SKM-1 treated with dmso at 0.1 percent for 144 hours (cell line): ENCODE measurements around the gene BRF1.

Experiments used
- DNase-seq: peaks from one replicate; lab custom pipeline; 2025; ENCODE audit not compliant: unreplicated experiment; lab: John Stamatoyannopoulos, UW

The BRF1 gene

DNA sequence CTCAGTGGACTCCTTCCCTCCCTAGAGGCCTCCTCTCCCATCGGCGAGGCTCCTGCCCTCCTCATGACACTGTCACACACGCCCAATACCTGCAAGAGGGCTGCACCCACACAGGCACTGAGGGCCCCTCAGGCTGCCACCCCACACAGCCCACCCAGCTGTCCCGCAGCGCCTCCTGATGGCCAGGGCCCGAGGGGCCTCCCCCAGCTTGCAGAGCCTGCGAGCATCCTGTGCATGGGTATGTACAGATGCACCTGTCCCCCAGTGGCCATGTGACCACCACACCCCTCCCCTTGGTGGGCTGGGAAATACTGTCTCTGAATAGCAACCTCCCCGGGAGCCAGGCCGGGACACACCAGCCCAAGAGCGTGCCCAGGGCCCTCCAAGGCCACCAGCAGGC, 100.7 kb downstream of the BRF1 start:
- DNase-seq = no peak

DNA sequence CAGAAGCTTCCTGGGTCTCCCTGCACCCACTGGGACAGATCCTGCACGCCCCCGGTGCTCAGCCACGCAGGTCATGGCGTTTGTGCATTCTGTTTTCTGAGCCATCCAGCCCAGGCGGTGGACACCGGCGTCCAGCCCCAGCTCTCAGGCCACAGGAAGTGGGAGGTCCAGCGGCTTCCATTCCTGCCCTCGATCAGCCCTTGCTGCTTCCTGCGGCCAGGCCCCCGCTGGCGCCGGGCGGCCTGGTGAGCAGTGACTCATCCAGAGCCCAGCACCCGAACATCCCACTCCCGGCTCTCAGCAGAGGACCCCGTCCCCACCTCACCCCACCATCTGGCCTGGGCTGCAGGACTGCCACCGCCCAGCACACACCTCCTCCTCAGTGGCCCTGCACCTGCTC, 101.7 kb downstream of the BRF1 start:
- DNase-seq = no peak

DNA sequence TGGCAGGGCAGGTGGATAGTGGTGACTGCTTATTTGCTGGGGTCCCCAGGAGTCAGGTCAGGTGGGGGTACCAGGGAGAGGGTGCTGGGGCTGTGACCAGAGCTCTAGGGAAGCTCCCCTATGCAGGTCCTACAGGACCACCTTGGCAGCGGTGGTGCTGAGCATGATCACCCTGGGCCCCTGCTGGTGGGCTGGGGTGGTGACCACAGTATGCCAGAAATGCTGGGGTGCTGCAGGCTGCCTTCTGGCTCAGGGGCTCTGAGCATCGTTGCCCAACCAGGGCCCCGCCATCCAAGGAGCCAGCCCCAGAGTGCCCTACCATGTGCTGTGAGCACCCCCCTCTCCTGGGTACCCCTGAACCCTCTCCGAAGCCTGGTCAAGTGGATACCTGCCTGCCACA, 102.2 kb downstream of the BRF1 start:
- DNase-seq = no peak

DNA sequence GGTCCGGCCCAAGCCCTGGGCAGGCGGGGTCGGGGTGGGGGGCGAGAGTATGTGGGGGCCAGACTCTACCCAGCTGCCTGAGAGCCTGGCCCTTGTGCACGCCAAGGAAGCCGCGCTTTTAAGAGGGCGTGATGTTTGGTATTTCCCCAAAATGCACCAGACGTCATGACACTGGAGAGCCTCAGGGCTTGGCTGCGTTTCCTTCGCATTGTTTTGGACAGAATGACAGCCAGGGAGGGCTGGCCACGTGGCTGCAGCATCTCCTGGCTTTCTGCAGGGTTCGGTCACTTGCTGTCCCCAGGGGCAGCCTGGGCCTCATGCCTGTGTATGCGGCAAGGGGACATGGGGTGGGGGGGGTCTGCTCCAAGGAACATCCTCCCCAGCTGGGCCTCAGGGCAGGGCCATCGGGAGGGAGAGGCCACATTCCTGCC, 103.6 kb downstream of the BRF1 start:
- DNase-seq = no peak

DNA sequence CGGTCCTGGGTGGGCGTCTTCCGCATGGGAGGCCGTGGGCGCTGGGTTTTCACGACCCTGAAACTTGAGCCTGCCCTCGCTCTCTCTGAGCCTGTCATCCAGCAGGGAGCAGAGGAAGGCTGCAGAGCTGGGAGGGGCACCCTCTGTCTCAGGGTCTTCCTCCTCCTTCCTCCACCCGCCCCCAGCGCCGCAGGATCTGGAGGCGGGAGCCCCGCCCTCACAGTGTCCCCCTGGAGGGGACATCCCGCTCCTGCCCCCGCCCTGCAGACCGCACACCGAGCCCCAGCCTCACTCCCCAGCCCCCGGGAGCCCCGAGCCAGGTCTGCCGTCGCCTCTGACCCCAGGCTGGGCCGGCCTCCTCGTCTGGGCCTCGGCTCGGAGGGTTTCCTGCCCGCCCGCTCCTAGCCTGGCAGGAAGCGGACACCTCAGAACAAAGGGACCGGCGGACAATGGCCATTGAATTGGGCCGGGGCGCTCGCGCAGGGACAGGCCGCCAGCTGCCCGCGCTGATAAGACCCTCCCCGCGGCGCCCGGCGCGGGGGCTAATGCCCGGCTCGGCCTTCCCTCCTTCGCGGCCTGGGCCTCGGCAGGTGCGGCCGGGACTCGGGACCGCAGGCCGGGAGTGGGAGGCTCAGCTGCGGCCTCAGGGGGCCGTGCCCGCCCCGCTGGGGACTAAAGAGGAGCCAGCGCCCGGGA, 104.4 kb downstream of the BRF1 start:
- no peak for DNase-seq

DNA sequence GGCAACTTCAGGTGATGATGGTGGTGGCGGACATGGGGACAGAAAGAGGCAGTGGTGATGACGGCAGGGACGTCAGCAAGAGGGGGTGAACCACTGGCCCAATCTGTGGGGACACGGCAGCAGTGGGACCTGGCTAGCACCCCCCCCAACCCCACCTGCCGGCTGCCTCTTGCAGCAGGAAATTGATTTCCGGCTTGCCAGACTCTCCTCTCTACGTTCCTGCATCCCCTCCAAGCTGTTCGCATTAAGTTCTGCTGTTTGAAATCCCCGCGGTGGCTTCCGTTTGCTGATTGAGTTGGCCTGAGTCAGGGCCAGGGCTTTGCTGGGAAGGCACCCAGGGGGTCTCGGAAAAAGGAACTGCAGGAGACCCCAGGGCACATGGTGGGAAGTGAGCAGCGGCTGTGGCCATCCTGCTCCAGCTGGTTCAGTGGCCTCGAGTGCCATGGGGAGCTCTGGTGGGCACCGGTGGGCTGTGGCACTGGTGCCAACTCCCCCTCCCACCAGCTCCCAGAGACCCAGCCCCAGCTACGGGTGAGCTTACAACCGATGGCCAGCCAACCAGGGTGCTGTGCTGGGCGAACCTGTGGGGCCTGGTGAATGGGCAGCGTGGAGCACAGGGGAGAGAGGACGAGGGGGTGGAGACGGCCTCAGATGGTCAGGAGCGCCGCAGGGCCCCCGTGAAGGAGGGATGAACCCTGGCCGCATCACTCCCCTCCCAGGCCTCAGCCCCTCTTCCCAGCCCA, 105.1 kb downstream of the BRF1 start:
- no peak for DNase-seq

DNA sequence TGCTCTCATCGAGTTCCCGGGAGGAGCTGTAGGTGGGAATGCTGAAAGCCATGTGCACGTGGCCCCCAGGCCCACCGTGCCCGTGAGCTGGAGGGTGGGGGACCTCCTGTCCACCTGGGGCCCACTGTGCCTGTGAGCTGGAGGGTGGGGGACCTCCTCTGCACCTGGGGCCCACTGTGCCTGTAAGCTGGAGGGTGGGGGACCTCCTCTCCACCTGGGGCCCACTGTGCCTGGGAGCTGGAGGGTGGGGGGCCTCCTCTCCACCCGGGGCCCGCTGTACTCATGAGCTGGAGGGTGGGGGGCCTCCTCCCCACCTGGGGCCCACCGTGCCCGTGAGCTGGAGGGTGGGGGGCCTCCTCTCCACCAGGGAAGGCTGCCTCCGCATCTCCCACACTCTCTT, 105.8 kb downstream of the BRF1 start:
- no peak for DNase-seq

DNA sequence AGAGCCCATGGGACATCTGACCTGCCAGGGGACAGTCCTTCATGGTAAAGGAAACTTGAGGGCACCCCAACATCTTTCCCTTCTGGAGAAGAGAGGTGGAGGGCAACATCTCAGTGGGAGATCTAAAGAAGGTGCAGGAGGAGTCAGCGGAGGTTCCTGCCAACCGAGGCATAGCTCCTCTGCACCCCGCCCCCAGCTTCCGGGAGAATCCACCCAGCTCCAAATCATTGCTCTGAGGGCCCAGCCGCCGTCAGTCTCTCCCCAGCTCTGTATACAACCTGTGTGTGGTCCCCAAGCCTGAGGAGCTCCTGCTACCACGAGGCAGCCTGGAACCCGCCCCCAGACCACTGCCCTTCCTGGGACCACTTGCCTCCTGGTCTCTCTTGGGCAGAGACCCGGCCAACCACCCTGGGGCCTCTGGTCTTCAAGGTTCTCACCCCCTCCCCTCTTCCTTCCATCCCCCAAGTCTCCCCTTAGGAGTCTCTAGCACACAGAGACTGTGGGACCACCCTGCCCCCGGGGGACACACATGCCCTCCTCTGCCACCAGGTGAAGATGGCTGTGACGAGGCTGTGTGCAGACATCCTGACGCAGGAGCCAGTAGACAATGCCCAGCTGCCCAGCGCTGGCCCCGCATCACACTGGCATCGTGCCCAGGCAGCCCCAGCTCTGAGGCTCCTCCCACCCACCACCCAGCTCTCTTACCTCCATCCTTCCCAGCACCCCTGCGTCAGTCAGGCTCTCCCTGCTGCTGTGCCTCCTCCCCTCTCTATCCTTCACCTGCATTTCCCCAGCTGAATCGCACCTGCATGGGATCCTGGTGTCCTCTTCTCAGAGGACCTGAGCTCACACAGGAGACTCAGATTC, 106.7 kb downstream of the BRF1 start:
- DNase-seq = no peak

DNA sequence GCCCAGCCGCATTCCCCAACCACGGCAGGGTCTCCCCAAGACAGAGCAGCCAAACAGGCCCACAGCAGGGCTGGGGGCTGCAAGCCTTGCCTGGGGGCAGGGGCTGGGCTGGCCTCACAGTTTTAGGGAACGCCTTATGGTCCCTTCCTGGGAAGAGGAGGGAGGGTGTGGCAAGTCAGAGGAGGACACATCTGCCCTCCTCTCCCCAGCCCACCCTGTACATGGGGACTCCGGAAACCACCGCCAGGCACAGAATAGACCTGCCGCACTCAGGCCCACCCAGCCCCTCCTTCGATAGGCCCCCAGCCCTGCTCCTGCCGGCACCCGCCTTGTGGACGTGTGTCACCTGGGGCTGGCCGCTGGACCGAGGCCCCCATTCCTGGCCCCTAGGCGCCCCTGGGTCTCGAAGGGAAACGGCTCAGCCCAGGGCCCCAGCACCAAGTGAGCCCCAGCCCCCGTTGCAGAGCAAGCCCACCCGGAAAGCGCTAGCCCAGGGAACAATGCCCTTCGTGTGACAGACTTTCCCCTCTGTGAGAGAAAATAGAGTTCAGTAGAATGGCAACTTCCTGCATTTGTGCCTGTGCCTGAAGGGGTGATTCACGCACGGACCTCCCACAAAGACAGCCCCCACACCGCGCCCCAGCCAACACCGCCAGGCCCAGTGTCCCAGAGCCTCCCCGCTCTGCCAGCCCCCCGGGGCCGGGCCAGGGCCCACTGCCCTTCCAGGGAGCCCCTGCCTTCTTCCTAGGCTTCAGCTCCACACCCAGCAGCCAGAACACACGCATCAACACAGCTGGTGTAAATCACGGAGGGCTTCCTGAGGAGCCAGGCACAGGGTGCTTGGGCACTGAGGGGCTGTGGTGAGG, 107.7 kb downstream of the BRF1 start:
- DNase-seq = no peak

DNA sequence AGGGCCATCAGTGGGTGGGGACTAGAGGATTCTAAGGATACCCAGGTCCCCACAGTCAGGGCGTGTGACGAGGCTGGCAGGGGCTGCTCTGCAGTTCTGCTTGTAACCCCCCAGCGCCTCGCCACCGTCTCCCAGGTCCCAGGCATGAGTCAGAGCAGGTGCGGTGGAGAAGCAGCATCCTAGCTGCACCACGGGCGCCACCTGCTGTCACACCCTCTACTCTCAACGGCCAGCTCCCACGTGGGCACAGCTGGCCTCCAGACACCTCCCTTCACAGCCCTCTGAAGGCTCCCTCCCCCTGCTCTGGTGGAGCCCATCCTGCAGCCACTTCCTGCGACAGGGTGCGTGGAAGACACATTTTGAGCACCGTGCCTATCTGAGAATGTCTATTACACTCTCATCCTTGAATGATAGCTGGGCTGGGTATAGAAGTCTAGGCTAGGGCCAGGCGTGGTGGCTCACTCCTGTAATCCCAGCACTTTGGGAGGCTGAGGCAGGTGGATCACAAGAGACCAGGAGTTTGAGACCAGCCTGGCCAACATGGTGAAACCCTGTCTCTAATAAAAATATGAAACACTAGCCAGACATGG, 112.8 kb downstream of the BRF1 start:
- DNase-seq = no peak

DNA sequence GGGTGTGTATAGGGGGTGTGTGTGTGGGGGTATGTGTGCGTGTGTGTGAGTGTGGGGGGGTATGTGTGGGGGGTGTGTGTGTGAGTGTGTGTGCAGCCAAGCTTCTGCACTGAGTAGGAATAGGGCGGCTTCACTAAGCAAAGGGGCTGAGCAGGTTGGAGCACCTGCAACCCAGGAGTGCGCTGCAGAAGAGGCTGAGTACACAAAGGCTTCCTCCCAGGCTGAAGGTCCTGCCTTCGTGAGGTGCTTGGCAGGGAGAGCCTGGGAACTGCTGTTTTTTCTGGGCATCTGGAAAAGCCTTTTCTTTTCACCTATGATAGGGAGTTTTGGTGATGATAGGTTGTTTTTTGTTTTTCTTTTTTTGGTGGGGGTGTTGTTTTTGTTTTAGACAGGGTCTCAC, 113.7 kb downstream of the BRF1 start:
- DNase-seq = no peak

DNA sequence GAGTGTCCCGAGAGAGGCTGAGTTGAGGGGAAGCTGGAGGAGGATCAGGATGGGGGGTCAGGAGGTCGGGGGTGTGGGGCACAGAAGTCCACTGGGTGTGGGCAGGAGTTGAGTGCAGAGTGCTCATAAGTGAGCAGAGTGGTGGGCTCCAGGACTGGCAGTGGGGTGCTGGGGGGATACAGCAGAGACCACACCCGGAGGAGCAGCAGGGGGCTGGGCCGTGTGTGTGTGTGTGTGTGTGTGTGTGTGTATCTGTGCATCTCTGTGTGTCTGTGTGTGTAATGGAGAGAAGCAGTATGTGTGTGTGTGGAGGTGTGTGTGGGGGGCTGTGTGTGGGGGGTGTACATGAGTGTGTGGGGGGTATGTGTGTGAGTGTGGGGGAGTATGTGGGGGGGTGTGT, 114.8 kb downstream of the BRF1 start:
- no peak for DNase-seq

DNA sequence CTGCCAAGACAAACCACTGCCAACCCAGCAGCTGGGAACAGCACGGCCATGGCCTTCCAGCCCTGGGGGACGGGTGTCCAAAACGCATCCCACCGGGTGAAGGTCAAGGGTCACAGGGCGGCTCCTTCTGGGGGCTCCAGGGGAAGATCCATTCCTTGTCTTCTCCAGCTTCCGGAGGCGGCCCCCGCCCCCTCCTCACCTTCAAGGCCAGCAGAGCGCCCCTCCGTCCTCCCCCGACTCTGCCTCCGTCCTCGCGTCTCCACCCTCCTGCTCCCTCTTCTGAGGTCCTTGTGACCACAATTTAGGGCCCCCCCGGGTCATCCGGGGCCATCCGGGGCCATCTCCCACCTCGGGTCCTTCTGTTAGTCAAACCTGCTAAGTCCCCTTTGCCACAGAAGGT, 115.8 kb downstream of the BRF1 start:
- DNase-seq = no peak

DNA sequence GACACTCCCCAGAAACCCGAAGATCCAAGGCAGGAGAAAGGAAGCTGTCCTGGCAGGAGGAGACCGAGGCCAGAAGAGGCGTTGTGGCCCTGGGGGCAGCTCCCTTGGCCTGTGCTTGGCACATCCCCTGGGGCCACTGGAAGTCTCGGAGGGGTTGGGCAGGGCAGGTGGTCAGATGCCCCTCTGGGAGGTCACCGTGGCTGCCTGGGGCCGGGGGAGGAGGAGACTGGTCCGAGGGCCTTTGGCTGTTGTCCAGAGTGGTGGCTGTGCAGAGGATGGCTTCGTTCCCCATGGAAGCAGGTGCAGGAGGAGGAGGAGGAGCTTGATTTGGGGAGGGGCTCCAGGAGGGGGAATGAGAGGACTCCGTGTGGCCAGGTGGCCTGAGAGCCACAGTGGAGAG, 116.3 kb downstream of the BRF1 start:
- DNase-seq = no peak

DNA sequence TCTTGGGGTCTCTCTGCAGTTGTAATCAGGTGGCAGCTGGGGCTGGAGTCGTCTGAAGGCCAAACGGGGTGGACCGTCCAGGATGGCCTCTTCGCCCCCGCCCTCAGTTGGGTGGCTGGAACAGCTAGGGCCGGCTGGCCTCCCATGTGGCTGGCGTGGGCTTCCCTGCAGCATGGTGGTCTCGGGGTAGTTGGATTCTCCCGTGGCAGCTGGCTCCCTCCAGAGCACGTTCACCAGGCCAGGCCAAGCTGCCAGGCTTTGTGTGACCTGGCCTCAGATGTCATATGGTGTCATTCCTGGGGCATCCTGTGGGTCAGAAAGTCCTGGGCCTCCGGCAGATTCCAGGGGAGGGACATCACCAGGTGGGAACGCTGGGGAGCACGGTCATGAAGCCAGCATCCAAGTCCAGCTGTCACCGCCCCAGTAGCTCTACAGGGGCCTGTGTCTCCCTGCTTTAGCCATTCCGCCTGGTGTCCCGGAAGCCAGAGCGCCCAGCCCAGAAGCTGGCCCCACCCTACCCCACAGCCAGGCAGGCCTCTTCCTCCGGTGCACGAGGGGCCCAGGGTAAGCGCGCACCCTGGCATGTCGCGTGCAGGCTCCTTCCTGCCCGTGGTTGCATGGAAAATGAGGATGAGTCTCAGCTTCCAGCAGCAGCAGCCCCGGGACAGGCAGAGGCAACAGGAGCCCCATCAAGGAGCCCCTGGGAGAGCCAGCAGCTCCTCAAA, 118.3 kb downstream of the BRF1 start:
- DNase-seq = no peak

DNA sequence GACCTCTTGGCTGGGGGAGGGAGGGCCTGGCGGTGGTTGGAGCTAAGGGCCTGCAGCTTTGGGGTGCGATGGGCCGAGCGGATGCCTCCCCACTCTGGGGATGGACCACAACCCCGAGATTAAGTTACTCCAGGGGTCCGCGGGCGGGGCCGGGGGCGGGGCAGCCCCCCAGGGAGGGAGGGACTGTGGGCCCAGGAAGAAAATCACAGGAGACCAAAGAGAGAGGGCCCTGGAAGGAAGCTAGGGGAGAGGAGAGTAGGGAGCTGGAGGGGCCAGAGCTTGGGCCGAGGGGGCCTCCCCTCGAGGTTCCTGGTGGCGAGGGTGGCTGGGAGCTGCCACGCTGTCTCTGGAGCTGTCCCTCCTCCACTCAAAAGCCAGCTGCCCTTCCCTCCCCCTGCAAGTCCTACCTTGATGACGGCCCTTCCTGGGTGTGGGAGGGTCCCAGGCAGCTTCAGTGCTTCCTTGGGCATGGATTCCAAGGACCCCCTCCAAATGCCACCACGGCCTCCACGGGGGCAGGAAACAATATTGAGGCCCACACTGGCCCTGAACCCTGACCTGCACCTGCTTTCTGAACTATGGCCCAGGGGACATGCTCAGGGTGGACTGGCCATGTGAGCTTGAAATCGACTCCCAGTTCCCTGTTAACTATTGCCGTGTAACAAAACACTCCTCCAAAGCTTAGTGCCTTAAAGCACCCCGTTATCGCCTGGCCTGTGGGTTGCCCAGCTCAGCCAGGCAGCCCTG, 119.1 kb downstream of the BRF1 start:
- no peak for DNase-seq

DNA sequence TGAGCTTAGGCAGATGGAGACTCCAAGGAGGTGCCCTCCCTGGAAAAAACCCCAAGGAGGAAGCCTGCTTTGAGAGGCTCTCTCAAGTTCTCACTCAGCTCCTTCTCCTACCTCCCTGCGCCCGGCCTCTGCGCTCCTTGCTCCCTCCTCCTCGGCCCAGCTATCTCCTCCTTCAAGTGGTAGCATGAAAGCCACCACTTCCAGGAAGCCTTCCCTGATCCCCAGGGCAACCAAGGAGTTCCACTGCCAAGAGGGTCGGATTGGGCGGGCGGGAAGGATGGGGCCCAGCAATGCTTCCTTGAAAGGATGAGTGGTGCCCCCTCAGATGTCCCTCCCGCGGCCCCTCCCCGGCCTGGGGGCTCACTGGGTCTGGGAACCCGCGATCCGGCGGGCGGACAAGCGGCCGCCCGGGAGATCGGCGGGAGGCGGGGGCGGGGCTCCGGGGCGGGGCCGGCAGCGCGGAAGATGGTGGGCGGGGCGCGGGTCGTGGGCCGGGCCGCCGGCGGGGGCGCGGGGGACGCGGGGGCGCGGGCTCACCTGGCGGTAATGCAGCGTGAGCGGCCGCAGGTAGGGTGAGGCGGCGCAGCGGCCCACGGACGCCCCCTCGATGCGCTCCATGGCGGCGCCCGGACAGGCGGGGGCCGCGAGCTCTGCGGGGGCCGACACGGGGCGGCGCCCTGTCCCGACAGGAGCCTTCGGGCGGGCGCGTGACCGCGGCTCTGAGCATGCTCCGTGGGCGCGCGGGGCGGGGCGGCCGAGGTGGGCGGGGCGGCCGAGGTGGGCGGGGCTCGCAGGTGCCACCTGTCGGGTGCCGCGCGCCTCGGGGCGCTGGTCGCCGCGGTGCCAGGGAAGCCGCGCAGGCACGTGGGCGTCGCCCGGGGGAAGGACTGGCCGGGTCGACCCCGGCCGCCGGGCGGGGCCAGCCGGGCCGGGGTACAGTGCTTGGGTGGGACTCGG, 119.9 kb downstream of the BRF1 start, which contains the start of gene NUDT14:
TSS of gene NUDT14 (minus strand) at position 721 of the 957 bp plus-strand sequence. CDS start at position 618, 103 bp downstream.
- DNase-seq = peak; percentile 4

DNA sequence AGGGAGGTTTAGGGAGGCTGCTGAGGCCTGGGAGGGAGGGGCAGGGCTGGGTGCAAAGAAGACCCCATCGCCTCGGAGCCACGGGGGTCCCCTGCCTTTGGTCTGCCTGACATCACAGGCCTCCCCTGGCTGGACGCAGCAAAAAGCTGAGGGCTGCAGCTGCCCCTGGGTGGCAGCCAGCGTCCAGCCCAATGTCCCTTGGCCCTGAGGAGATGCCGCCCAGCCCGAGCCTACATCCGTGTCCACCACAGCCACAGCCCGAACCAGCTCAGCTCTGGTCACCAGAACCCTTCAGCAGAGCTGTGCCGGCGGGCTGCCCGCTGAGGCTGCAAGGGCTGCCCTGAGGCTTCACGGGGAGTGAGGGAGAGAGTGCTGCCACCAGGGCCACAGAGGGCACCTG, 121.6 kb downstream of the BRF1 start:
- no peak for DNase-seq
